ENCODE results near the gene IL4R. TPM values are rescaled to one million over a fixed set of nuclear protein-coding genes. Genes with fewer than 3 reads are reported as not detected.

The IL4R gene
- total and polyA plus RNA-seq, 2 of the 13 experiments (the other 11 are each of a cell fraction or from before 2014, with no cell fraction given): 15.9 to 49.6 TPM

DNA sequence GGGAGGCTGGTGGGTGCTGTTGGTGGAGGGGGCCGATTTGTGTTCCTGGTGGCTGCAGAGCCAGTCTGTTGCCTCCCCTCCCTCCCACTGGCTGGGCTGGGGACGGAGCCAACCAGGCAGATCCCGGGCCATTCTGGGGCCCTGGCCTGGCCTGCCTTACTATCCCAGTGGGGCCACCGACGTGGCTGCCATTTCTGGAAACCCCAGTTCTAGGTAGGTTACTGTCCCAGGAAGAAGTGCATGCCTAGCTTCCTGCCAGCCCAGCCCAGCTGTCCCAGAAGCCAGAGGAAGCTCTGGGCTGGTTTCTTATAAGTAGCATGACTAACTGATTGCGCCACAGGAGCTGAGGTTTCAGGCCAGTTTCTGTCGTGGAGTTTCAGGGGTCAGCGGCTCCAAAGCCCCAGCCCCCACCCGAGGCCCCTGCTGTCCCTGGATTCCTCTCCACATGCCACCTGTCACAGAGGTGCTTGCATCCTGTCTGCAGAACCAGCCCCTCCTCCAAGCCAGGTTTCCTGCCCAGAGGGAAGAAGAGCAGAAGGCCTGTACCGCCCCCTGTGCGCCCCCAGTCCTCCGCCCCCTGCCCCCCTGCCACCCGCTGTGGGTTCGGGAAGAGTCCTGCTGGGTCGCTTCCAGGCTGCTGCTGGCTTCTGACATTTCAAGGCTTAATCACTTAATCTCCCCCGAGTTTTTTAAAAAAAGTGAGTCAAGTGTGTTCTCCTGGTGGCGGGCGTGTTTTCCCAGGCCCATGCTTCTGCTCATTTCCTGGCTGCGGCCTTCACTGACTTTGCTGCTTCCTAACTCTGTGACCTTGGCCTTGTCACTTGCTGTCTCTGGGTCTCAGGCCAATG is 13.2 kb downstream of the IL4R start (continued):
- no peak for TF ChIP-seq YEATS2 (CRISPR knock-in tag; IDR thresholded peaks at IDR 0.05; ENCODE audit: borderline replicate concordance)
- no peak for TF ChIP-seq SNAI1 (CRISPR knock-in tag; IDR thresholded peaks at IDR 0.05; ENCODE audit: borderline replicate concordance)
- TF ChIP-seq ZNF598 (CRISPR knock-in tag; IDR thresholded peaks at IDR 0.05; ENCODE audit: borderline replicate concordance): no peak
- no peak for TF ChIP-seq ELF4 (CRISPR knock-in tag; IDR thresholded peaks at IDR 0.05; ENCODE audit: borderline replicate concordance)
- no peak for TF ChIP-seq ZNF7 (CRISPR knock-in tag; IDR thresholded peaks at IDR 0.05)
- TF ChIP-seq, protein P1, sequence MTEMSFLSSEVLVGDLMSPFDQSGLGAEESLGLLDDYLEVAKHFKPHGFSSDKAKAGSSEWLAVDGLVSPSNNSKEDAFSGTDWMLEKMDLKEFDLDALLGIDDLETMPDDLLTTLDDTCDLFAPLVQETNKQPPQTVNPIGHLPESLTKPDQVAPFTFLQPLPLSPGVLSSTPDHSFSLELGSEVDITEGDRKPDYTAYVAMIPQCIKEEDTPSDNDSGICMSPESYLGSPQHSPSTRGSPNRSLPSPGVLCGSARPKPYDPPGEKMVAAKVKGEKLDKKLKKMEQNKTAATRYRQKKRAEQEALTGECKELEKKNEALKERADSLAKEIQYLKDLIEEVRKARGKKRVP (CRISPR knock-in tag; IDR thresholded peaks at IDR 0.05): no peak
- TF ChIP-seq ARID2 (CRISPR knock-in tag; IDR thresholded peaks at IDR 0.05; ENCODE audit: borderline replicate concordance): 0 out of 2 replicates have a peak, but pooled peaks have one; percentile 52
- no peak for TF ChIP-seq ATAD3A (CRISPR knock-in tag; IDR thresholded peaks at IDR 0.05)
- 0 out of 2 replicates have a peak, but pooled peaks have one; percentile 37 for TF ChIP-seq ZNF547 (CRISPR knock-in tag; IDR thresholded peaks at IDR 0.05)
- peak in 1 of 2 experiments; percentile 58; a peak in 1 of 4 replicates for TF ChIP-seq NR2F1 (CRISPR knock-in tag; IDR thresholded peaks at IDR 0.05)
- TF ChIP-seq, protein P2, sequence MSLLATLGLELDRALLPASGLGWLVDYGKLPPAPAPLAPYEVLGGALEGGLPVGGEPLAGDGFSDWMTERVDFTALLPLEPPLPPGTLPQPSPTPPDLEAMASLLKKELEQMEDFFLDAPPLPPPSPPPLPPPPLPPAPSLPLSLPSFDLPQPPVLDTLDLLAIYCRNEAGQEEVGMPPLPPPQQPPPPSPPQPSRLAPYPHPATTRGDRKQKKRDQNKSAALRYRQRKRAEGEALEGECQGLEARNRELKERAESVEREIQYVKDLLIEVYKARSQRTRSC (CRISPR knock-in tag; IDR thresholded peaks at IDR 0.05; ENCODE audit: low read depth): no peak
- no peak for TF ChIP-seq ZNF274 (CRISPR knock-in tag; IDR thresholded peaks at IDR 0.05)
- TF ChIP-seq, protein P3, sequence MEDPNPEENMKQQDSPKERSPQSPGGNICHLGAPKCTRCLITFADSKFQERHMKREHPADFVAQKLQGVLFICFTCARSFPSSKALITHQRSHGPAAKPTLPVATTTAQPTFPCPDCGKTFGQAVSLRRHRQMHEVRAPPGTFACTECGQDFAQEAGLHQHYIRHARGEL (CRISPR knock-in tag; IDR thresholded peaks at IDR 0.05): no peak
- 0 out of 2 replicates have a peak, but pooled peaks have one; percentile 35 for TF ChIP-seq ZFP90 (CRISPR knock-in tag; IDR thresholded peaks at IDR 0.05; ENCODE audit: borderline replicate concordance)
- no peak for TF ChIP-seq HDAC6 (IDR thresholded peaks at IDR 0.05; ENCODE audit: low read depth, low read length)
- TF ChIP-seq, protein P4, sequence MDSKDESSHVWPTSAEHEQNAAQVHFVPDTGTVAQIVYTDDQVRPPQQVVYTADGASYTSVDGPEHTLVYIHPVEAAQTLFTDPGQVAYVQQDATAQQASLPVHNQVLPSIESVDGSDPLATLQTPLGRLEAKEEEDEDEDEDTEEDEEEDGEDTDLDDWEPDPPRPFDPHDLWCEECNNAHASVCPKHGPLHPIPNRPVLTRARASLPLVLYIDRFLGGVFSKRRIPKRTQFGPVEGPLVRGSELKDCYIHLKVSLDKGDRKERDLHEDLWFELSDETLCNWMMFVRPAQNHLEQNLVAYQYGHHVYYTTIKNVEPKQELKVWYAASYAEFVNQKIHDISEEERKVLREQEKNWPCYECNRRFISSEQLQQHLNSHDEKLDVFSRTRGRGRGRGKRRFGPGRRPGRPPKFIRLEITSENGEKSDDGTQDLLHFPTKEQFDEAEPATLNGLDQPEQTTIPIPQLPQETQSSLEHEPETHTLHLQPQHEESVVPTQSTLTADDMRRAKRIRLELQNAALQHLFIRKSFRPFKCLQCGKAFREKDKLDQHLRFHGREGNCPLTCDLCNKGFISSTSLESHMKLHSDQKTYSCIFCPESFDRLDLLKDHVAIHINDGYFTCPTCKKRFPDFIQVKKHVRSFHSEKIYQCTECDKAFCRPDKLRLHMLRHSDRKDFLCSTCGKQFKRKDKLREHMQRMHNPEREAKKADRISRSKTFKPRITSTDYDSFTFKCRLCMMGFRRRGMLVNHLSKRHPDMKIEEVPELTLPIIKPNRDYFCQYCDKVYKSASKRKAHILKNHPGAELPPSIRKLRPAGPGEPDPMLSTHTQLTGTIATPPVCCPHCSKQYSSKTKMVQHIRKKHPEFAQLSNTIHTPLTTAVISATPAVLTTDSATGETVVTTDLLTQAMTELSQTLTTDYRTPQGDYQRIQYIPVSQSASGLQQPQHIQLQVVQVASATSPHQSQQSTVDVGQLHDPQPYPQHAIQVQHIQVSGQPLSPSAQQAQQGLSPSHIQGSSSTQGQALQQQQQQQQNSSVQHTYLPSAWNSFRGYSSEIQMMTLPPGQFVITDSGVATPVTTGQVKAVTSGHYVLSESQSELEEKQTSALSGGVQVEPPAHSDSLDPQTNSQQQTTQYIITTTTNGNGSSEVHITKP (CRISPR knock-in tag; IDR thresholded peaks at IDR 0.05; ENCODE audit: low read depth): no peak
- TF ChIP-seq JARID2 (CRISPR knock-in tag; IDR thresholded peaks at IDR 0.05; ENCODE audit: insufficient replicate concordance): no peak
- TF ChIP-seq, protein P5, sequence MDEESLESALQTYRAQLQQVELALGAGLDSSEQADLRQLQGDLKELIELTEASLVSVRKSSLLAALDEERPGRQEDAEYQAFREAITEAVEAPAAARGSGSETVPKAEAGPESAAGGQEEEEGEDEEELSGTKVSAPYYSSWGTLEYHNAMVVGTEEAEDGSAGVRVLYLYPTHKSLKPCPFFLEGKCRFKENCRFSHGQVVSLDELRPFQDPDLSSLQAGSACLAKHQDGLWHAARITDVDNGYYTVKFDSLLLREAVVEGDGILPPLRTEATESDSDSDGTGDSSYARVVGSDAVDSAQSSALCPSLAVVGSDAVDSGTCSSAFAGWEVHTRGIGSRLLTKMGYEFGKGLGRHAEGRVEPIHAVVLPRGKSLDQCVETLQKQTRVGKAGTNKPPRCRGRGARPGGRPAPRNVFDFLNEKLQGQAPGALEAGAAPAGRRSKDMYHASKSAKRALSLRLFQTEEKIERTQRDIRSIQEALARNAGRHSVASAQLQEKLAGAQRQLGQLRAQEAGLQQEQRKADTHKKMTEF (CRISPR knock-in tag; IDR thresholded peaks at IDR 0.05): 0 out of 2 replicates have a peak, but pooled peaks have one; percentile 31
- TF ChIP-seq, protein P6, sequence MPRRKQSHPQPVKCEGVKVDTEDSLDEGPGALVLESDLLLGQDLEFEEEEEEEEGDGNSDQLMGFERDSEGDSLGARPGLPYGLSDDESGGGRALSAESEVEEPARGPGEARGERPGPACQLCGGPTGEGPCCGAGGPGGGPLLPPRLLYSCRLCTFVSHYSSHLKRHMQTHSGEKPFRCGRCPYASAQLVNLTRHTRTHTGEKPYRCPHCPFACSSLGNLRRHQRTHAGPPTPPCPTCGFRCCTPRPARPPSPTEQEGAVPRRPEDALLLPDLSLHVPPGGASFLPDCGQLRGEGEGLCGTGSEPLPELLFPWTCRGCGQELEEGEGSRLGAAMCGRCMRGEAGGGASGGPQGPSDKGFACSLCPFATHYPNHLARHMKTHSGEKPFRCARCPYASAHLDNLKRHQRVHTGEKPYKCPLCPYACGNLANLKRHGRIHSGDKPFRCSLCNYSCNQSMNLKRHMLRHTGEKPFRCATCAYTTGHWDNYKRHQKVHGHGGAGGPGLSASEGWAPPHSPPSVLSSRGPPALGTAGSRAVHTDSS (CRISPR knock-in tag; conservative IDR thresholded peaks at IDR 0.05): no peak

Data from HepG2 (cell line).